Parathyroid adenoma (tissue), 2 donors: Measurements from ENCODE around the gene CD247.
A peak's percentile ranks its signal among the peaks of the same experiment; 100 is the strongest.

Source experiments
- H2AFZ ChIP-seq: fragments of 300-600 bp; sonication (generic); one replicate; pipeline ENCODE4 v1.7.0; 2017; ENCODE audit warnings: antibody characterized with exemption, mild to moderate bottlenecking
- H3K27ac ChIP-seq: fragments of 300-600 bp; sonication (generic); one replicate; pipeline ENCODE4 v1.7.0; 2017
- H3K27me3 ChIP-seq: fragments of 300-600 bp; sonication (generic); one replicate; pipeline ENCODE4 v1.7.0; 2017; ENCODE audit warnings: low read length; ENCODE audit not compliant: control insufficient read depth, insufficient read depth
- H3K36me3 ChIP-seq: fragments of 300-600 bp; sonication (generic); one replicate; pipeline ENCODE4 v1.7.0; 2017; ENCODE audit warnings: low read length; ENCODE audit not compliant: control insufficient read depth, insufficient read depth
- H3K4me1 ChIP-seq: fragments of 300-600 bp; sonication (generic); one replicate; pipeline ENCODE4 v1.7.0; 2017; ENCODE audit warnings: control low read depth
- H3K4me2 ChIP-seq: fragments of 300-600 bp; sonication (generic); one replicate; pipeline ENCODE4 v1.7.0; 2017; ENCODE audit warnings: low read length
- H3K4me3 ChIP-seq: fragments of 300-600 bp; sonication (generic); one replicate; pipeline ENCODE4 v1.7.0; 2017; ENCODE audit warnings: low read depth, low read length
- H3K79me2 ChIP-seq: fragments of 300-600 bp; sonication (generic); one replicate; pipeline ENCODE4 v1.7.0; 2017; ENCODE audit warnings: control low read depth
- H3K9ac ChIP-seq: fragments of 300-600 bp; sonication (generic); one replicate; pipeline ENCODE4 v1.7.0; 2017; ENCODE audit warnings: mild to moderate bottlenecking
- H3K9me3 ChIP-seq: fragments of 300-600 bp; sonication (generic); one replicate; pipeline ENCODE4 v1.7.0; 2017; ENCODE audit warnings: low read length; ENCODE audit not compliant: control insufficient read depth
- CTCF ChIP-seq: fragments of 300-600 bp; sonication (generic); IDR thresholded peaks from one replicate; pipeline ENCODE4 v1.7.0; 2017; ENCODE audit warnings: antibody characterized with exemption, mild to moderate bottlenecking
- donor health status: primary hyperparathyroidism.

Gene CD247

GRCh38 chr1:167408355-167408754 lies 110.0 kb downstream of the CD247 start:
- Histone ChIP-seq H3K27me3 (no peaks in the 10 kb centered on the region), H3K9me3 (no peaks in the 10 kb centered on the region), H3K36me3 (no peaks in the 10 kb centered on the region), H3K9ac (no peak overlapping the region), H3K4me3 (no peak overlapping the region), H3K79me2 (no peaks in the 10 kb centered on the region), H3K4me2 (no peak overlapping the region), H3K27ac (no peak overlapping the region), H2AFZ (no peak overlapping the region), H3K4me1 (no peaks in the 10 kb centered on the region)
- no peak for TF ChIP-seq CTCF

GRCh38 chr1:167404908-167405307 lies 113.4 kb downstream of the CD247 start:
- Histone ChIP-seq H3K9ac (no peak overlapping the region), H3K4me2 (no peak overlapping the region), H3K27me3 (no peaks in the 10 kb centered on the region), H3K9me3 (no peaks in the 10 kb centered on the region), H3K36me3 (no peaks in the 10 kb centered on the region), H3K4me3 (no peak overlapping the region), H3K4me1 (no peaks in the 10 kb centered on the region), H3K27ac (no peak overlapping the region), H2AFZ (no peak overlapping the region), H3K79me2 (no peaks in the 10 kb centered on the region)
- TF ChIP-seq CTCF = no peak

DNA sequence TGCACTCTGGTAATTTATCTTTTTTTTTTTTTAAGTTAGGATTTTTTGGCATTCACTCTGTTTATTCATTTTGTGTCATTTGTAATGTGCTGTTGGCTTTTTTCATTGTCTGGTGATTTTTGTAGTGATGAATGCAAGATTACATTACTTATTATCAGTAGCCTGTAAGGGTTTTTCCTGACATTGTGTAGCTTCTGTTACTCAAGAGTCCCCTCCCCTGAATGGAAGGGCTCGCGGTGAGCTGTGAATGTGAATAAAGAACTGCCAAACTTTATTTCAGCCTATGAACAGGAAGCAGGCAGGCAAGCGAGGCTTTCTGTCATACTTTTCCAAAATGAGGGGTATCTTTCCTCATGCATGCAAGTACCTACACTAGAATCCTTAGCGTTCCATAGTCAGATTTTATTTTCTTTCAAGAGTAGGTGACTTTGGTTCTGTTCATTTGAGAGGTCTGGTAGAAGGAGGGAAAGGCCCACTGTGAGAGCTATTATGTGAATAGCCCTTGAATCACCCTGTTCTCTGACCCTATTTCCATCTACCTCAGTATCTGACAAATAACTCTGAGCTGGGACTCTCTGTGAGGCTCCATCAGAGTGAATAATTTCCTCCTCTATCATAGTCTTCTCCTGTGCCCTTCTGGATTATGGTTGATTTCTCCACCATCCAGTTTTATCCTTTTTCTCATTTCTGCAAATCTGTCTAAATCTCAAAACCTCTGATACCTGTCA lies 114.0 kb downstream of the CD247 start:
- TF ChIP-seq CTCF = no peak

DNA sequence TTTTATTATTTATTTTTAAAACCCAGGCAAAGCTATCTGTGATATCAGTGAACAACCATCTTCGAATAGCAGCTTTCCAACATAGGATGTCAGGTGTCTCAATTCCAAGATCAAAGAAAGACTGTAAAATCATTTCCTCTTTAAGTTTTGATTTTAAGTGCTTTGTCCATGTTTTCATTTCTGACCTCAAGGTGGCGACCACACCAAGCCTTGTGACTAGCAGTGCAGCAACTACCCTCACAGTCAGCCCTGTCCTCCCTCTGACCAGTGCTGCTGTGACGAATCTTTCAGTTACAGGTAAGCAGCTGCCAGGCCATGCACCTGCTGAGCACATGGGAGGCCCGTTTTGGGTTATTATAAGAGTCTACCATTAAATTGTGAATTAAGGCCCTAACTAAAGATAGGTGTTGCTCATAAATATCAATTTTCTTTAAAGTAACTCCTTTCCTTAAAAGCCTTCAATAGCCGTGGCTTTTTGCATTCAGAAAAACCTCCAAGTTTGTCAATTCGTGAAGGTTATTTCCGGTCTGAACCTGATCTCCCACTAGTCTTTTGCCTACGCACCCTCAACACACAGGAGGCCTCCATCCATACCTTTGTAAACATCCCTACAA lies 117.0 kb downstream of the CD247 start:
- Histone ChIP-seq H3K4me1 (no peaks in the 10 kb centered on the region), H3K36me3 (no peaks in the 10 kb centered on the region)
- TF ChIP-seq CTCF = peak; percentile 42

More for the DNA sequence above, 114.0 kb downstream of the CD247 start:
- Histone ChIP-seq H3K9ac (no peak overlapping the region), H3K9me3 (no peaks in the 10 kb centered on the region), H3K4me3 (no peak overlapping the region), H2AFZ (no peak overlapping the region), H3K36me3 (no peaks in the 10 kb centered on the region), H3K4me2 (no peak overlapping the region), H3K4me1 (no peaks in the 10 kb centered on the region), H3K79me2 (no peaks in the 10 kb centered on the region), H3K27ac (no peak overlapping the region), H3K27me3 (no peaks in the 10 kb centered on the region)

More for the DNA sequence above, 117.0 kb downstream of the CD247 start:
- H3K4me2 ChIP-seq = no peak overlapping the region
- no peak overlapping the region for H2AFZ ChIP-seq
- no peaks in the 10 kb centered on the region for H3K27me3 ChIP-seq
- H3K27ac ChIP-seq = no peak overlapping the region
- no peak overlapping the region for H3K9ac ChIP-seq
- H3K9me3 ChIP-seq = no peaks in the 10 kb centered on the region
- no peaks in the 10 kb centered on the region for H3K79me2 ChIP-seq
- H3K4me3 ChIP-seq = no peak overlapping the region
